ENCODE measurements around the gene TXNRD2. TPM values are rescaled to one million over a fixed set of nuclear protein-coding genes. Genes with fewer than 3 reads are reported as not detected.

TXNRD2 gene
- polyA plus RNA-seq, 1 donor from 2014 or later: 4.1 TPM

DNA sequence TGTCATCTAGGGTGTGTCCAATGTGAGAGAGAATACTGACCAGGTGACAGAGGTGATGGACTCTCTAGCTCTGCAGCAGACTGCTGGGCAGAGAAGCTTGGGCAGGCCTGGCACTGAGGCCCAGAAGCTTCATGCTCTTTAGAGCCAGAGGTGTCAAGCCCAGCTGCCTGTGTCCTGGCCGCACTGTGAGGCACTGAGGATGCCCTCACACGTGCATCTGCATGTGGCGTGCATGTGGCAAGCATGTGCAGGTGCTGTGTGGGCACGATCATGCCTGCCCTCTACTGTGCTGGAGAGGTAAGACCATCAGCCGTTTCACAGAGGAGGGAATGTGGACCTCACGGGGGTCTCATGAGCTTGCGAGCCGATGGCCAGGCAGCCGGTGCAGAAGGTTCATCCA lies 15.8 kb upstream of the TXNRD2 start:
- H3K9me2 ChIP-seq (ENCODE audit: insufficient read depth, low read length): no peaks in the 10 kb centered on the region
- H3K27me3 ChIP-seq (ENCODE audit: insufficient read depth, low read depth, low read length): no peaks in the 10 kb centered on the region
- no peaks in the 10 kb centered on the region for H4K20me1 ChIP-seq (ENCODE audit: insufficient read depth)
- H3K36me3 ChIP-seq (ENCODE audit: insufficient read depth, low read length): no peaks in the 10 kb centered on the region
- no peak overlapping the region for H3K4me2 ChIP-seq (ENCODE audit: low read length)
- no peak overlapping the region for H2AFZ ChIP-seq (ENCODE audit: low read depth, low read length)
- no peak overlapping the region for H3K27ac ChIP-seq (ENCODE audit: low read length)
- no peaks in the 10 kb centered on the region for H3K9me3 ChIP-seq (ENCODE audit: low read length)
- H3K9ac ChIP-seq (ENCODE audit: low read length): no peak overlapping the region
- no peak for TF ChIP-seq EP300 (conservative IDR thresholded peaks at IDR 0.05; ENCODE audit: poor library complexity, severe bottlenecking)
- H3K79me2 ChIP-seq (replicated peaks; ENCODE audit: insufficient read depth, low read length): no peaks in the 10 kb centered on the region
- H3F3A ChIP-seq (ENCODE audit: insufficient read depth, low read length, poor library complexity, severe bottlenecking): no peaks in the 10 kb centered on the region
- H3K4me3 ChIP-seq (ENCODE audit: low read length): no peak overlapping the region

DNA sequence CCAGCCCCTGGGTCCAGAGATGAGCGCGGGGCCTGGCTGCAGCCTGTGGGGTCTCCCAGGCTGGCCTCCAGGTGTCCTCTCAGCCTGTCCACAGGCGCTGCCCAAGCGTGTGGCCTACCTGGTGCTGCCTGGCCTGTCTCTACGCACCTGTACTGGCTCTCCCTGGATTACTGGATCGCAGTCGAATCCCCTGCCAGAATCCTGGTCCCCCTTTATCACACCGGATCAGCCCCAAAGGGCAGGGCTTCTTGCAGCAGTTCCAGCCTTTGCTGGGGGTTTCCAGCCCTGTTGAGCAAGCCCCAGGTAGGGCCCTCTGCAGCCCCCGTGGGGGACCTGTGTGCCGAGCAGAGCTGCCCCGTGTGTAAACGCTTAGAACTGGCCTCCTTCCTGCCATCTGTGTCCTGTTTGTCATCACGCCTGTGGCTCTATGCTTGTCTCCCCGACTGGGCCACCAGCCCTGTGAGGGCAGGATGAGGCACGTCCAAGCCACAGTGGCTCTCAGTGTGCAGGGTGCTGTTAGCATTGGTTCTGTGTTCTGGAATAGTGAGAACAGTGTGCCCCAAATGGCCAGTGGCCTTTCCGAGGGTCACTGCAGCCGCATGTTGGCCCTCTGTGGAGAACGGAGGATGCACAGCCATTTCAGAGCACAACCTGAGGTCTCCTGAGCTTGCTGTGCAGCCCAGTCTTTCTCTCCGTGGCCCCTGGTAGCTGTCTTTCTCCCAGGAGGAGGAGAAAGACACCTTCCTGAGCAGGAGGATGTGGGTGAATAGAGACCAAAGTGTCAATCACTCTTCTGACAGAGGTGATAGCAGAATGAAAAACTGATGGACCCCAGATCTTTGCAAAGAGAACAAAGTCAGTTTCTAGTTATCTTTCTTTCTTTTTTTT lies 13.9 kb upstream of the TXNRD2 start:
- H3F3A ChIP-seq (ENCODE audit: insufficient read depth, low read length, poor library complexity, severe bottlenecking): no peaks in the 10 kb centered on the region
- H3K36me3 ChIP-seq (ENCODE audit: insufficient read depth, low read length): no peaks in the 10 kb centered on the region
- H3K9me2 ChIP-seq (ENCODE audit: insufficient read depth, low read length): no peaks in the 10 kb centered on the region
- no peak overlapping the region for H3K4me3 ChIP-seq (ENCODE audit: low read length)
- H3K4me2 ChIP-seq (ENCODE audit: low read length): no peak overlapping the region
- H3K9me3 ChIP-seq (ENCODE audit: low read length): no peaks in the 10 kb centered on the region
- H3K9ac ChIP-seq (ENCODE audit: low read length): no peak overlapping the region
- H3K79me2 ChIP-seq (replicated peaks; ENCODE audit: insufficient read depth, low read length): no peaks in the 10 kb centered on the region
- H3K27me3 ChIP-seq (ENCODE audit: insufficient read depth, low read depth, low read length): no peaks in the 10 kb centered on the region
- no peak for TF ChIP-seq SMC3 (conservative IDR thresholded peaks at IDR 0.05; ENCODE audit: poor library complexity)
- no peak for TF ChIP-seq TAF1 (IDR thresholded peaks at IDR 0.05; ENCODE audit: low read depth)
- no peak for TF ChIP-seq POLR2AphosphoS5 (IDR thresholded peaks at IDR 0.05)
- TF ChIP-seq EZH2 (IDR thresholded peaks at IDR 0.05; ENCODE audit: borderline replicate concordance, insufficient read depth, low read length, poor library complexity, severe bottlenecking): no peak
- TF ChIP-seq, protein P1, sequence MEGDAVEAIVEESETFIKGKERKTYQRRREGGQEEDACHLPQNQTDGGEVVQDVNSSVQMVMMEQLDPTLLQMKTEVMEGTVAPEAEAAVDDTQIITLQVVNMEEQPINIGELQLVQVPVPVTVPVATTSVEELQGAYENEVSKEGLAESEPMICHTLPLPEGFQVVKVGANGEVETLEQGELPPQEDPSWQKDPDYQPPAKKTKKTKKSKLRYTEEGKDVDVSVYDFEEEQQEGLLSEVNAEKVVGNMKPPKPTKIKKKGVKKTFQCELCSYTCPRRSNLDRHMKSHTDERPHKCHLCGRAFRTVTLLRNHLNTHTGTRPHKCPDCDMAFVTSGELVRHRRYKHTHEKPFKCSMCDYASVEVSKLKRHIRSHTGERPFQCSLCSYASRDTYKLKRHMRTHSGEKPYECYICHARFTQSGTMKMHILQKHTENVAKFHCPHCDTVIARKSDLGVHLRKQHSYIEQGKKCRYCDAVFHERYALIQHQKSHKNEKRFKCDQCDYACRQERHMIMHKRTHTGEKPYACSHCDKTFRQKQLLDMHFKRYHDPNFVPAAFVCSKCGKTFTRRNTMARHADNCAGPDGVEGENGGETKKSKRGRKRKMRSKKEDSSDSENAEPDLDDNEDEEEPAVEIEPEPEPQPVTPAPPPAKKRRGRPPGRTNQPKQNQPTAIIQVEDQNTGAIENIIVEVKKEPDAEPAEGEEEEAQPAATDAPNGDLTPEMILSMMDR (IDR thresholded peaks at IDR 0.05; ENCODE audit: poor library complexity, severe bottlenecking): no peak
- no peak for TF ChIP-seq RAD21 (conservative IDR thresholded peaks at IDR 0.05)
- TF ChIP-seq MXI1 (conservative IDR thresholded peaks at IDR 0.05; ENCODE audit: poor library complexity, severe bottlenecking): no peak
- TF ChIP-seq, protein P2, sequence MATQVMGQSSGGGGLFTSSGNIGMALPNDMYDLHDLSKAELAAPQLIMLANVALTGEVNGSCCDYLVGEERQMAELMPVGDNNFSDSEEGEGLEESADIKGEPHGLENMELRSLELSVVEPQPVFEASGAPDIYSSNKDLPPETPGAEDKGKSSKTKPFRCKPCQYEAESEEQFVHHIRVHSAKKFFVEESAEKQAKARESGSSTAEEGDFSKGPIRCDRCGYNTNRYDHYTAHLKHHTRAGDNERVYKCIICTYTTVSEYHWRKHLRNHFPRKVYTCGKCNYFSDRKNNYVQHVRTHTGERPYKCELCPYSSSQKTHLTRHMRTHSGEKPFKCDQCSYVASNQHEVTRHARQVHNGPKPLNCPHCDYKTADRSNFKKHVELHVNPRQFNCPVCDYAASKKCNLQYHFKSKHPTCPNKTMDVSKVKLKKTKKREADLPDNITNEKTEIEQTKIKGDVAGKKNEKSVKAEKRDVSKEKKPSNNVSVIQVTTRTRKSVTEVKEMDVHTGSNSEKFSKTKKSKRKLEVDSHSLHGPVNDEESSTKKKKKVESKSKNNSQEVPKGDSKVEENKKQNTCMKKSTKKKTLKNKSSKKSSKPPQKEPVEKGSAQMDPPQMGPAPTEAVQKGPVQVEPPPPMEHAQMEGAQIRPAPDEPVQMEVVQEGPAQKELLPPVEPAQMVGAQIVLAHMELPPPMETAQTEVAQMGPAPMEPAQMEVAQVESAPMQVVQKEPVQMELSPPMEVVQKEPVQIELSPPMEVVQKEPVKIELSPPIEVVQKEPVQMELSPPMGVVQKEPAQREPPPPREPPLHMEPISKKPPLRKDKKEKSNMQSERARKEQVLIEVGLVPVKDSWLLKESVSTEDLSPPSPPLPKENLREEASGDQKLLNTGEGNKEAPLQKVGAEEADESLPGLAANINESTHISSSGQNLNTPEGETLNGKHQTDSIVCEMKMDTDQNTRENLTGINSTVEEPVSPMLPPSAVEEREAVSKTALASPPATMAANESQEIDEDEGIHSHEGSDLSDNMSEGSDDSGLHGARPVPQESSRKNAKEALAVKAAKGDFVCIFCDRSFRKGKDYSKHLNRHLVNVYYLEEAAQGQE (IDR thresholded peaks at IDR 0.05; ENCODE audit: borderline replicate concordance): no peak
- TF ChIP-seq EP300 (conservative IDR thresholded peaks at IDR 0.05; ENCODE audit: poor library complexity, severe bottlenecking): no peak
- no peak overlapping the region for H3K27ac ChIP-seq (ENCODE audit: low read length)
- no peak overlapping the region for H2AFZ ChIP-seq (ENCODE audit: low read depth, low read length)
- no peaks in the 10 kb centered on the region for H4K20me1 ChIP-seq (ENCODE audit: insufficient read depth)
